Keratinocyte (primary cell): ENCODE results near the gene ATE1. TPM values are rescaled to one million over a fixed set of nuclear protein-coding genes. Genes with fewer than 3 reads are reported as not detected.

Source experiments
- DNase-seq: peaks from one replicate; pipeline ENCODE4 v3.0.0-alpha.2; 2011; ENCODE audit warnings: low read depth, missing footprints, low spot score
- FAIRE-seq: peaks from 2 replicates; lab custom pipeline; 2011; peaks lifted over from hg19 to GRCh38; lab: Jason Lieb, UNC
- H2AFZ ChIP-seq: 2 replicates; pipeline ENCODE4 v1.6.0; 2012; ENCODE audit warnings: low read length, control low read depth, inconsistent platforms; ENCODE audit not compliant: control insufficient read depth
- H3K27ac ChIP-seq: 2 replicates; pipeline ENCODE4 v1.5.1; 2011; ENCODE audit warnings: low read length; ENCODE audit not compliant: control insufficient read depth, insufficient read depth
- H3K27me3 ChIP-seq: 3 replicates; pipeline ENCODE4 v1.6.0; 2011; ENCODE audit warnings: low read length; ENCODE audit not compliant: control insufficient read depth, insufficient read depth; ENCODE audit errors: extremely low read depth
- H3K36me3 ChIP-seq, 2 experiments: 2 replicates in 1 of 2; 3 replicates in 1 of 2; pipeline ENCODE4 v1.5.1; 2011; ENCODE audit warnings: low read length in 2 of 2, mild to moderate bottlenecking in 1 of 2; ENCODE audit not compliant: control insufficient read depth in 2 of 2, insufficient read depth in 2 of 2; ENCODE audit errors: extremely low read depth in 1 of 2
- H3K4me1 ChIP-seq: 3 replicates; pipeline ENCODE4 v1.5.1; 2011; ENCODE audit warnings: low read length; ENCODE audit not compliant: control insufficient read depth, insufficient read depth; ENCODE audit errors: extremely low read depth
- H3K4me2 ChIP-seq: 3 replicates; pipeline ENCODE4 v1.6.0; 2011; ENCODE audit warnings: low read depth, low read length; ENCODE audit not compliant: control insufficient read depth, insufficient read depth; ENCODE audit errors: extremely low read depth
- H3K4me3 ChIP-seq, 3 experiments: fragments of 200-600 bp in 1 of 3; sonication (generic) in 1 of 3; 2 replicates in 2 of 3; 3 replicates in 1 of 3; pipeline ENCODE4 v1.5.1; 2011 to 2016; ENCODE audit warnings: low read length in 3 of 3, mild to moderate bottlenecking in 3 of 3, control low read depth in 2 of 3, inconsistent platforms in 1 of 3, low read depth in 1 of 3, mixed read lengths in 1 of 3, mixed run types in 1 of 3, moderate library complexity in 1 of 3; ENCODE audit not compliant: control insufficient read depth in 2 of 3, insufficient read depth in 2 of 3; ENCODE audit errors: extremely low read depth in 1 of 3
- H3K79me2 ChIP-seq: 2 replicates; pipeline ENCODE4 v1.6.0; 2012; ENCODE audit warnings: low read length; ENCODE audit not compliant: control insufficient read depth, insufficient read depth
- H3K9ac ChIP-seq: 3 replicates; pipeline ENCODE4 v1.6.0; 2011; ENCODE audit warnings: low read length; ENCODE audit not compliant: control insufficient read depth, insufficient read depth; ENCODE audit errors: extremely low read depth
- H3K9me1 ChIP-seq: 3 replicates; pipeline ENCODE4 v1.6.0; 2011; ENCODE audit warnings: low read length; ENCODE audit not compliant: control insufficient read depth, insufficient read depth; ENCODE audit errors: extremely low read depth
- H3K9me3 ChIP-seq: 2 replicates; pipeline ENCODE4 v1.5.1; 2012; ENCODE audit warnings: low read depth, low read length; ENCODE audit not compliant: control insufficient read depth
- H4K20me1 ChIP-seq: 3 replicates; pipeline ENCODE4 v1.6.0; 2011; ENCODE audit warnings: low read length; ENCODE audit not compliant: control insufficient read depth, insufficient read depth; ENCODE audit errors: extremely low read depth
- CTCF ChIP-seq, 3 experiments: IDR thresholded peaks in 1 of 3; conservative IDR thresholded peaks in 1 of 3; optimal IDR thresholded peaks in 1 of 3; 2 replicates in 2 of 3; 3 replicates in 1 of 3; pipeline versions ENCODE3 to v1.5.1; 2011; ENCODE audit warnings: low read length in 3 of 3, mild to moderate bottlenecking in 3 of 3, moderate library complexity in 2 of 3, control low read depth in 1 of 3, inconsistent platforms in 1 of 3; ENCODE audit not compliant: insufficient read depth in 2 of 3; ENCODE audit errors: extremely low read depth in 1 of 3
- EZH2 ChIP-seq: IDR thresholded peaks from one replicate; pipeline ENCODE4 v1.6.1; 2012; ENCODE audit warnings: inconsistent platforms, mild to moderate bottlenecking, low read length, moderate library complexity
- dilution Hi-C: fragments of 300-500 bp; cut with MboI; formaldehyde crosslinking; loops from one replicate; pipeline ENCODE4 v1.7.0; 2020; ENCODE audit warnings: low sequenced_read_pairs; ENCODE audit not compliant: extremely low pct_ligation_motif_present
- polyA plus RNA-seq, 5 experiments: library from polyadenylated mRNA; depleted of rRNA in 3 of 5; stranded (reverse) in 3 of 5; stranded (forward) in 1 of 5; unstranded in 1 of 5; fragments of >200 nt; gene quantifications; 1 replicate in 1 of 5; 2 replicates in 3 of 5; 3 replicates in 1 of 5; pipeline versions ENCODE4 v1.2.1 to v1.2.3, GENCODE V29; 2011 to 2012; ENCODE audit warnings: missing spikeins in 2 of 5, low read depth in 1 of 5, low replicate concordance in 1 of 5

Gene ATE1
- polyA plus RNA-seq, 1 donor (not counting 4 experiments of a cell fraction or from before 2014, with no cell fraction given) = 14.9 TPM

DNA sequence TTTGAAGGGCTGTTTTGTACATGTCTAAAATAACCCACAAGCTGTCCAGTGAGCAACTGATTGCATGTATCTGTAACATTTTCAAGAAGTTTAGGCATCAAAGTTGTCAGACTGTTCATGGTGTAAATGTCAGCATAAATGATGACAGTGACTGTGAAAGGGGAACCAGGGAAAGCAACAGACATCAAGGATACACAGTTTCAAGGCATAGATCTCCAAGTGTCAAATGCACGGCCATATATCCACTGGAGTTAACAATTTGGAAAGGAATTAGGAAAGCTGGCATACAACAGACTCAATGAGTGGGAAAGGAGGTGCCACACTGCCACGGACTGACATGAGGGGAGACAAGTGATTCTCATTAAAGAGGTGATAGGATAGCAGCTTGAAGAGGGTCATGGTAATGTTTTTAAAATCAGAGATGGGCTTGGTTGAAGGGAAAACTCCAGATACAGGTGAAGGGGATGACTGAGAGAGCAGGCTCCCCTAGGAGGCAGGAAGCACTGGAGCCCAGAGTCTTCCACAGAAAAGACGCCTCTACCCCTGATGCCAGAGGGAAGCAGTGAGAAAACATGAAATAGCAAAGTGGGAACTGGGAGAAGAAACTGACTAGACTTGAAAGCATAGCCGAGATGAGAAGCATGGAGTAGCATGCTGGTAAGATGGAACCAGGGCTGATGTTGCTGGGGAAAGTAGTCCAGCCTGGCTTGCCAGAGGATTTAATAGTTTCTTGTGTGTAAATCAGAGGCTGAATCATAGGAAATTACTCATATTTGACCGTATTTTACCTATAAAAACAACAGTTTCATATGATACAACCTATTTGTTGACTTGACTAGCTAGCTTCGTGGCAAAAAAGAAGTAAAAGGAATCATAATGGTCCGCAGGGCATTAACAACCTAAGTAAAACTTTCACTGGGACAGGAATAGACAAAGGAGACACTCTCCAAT is 28.6 kb upstream of the ATE1 start:
- peak; percentile 82 for FAIRE-seq
- H2AFZ ChIP-seq = no peak overlapping the region
- peaks cover 10% of the 10 kb centered on the region for H3K4me1 ChIP-seq
- no peak overlapping the region for H3K9ac ChIP-seq
- dilution Hi-C loops = no loop called here
- H3K4me2 ChIP-seq = peak overlapping the region; percentile 7
- no peaks in the 10 kb centered on the region for H3K9me1 ChIP-seq
- H3K36me3 ChIP-seq = peaks cover 4 to 6% of the 10 kb centered on the region in 2 experiments
- DNase-seq = no peak
- no peaks in the 10 kb centered on the region for H3K27me3 ChIP-seq
- no peaks in the 10 kb centered on the region for H3K9me3 ChIP-seq
- no peak overlapping the region for H3K4me3 ChIP-seq
- H3K79me2 ChIP-seq = no peaks in the 10 kb centered on the region
- H4K20me1 ChIP-seq = no peaks in the 10 kb centered on the region
- TF ChIP-seq EZH2 (no peak), CTCF (optimal IDR thresholded peaks at IDR 0.05 in 1 of 3, IDR thresholded peaks at IDR 0.05 in 1 of 3, conservative IDR thresholded peaks at IDR 0.05 in 1 of 3; ENCODE audit: extremely low read depth in 1 of 3, insufficient read depth in 2 of 3, low read length in 3 of 3) (no peak)
- peak overlapping the region; percentile 31 for H3K27ac ChIP-seq

DNA sequence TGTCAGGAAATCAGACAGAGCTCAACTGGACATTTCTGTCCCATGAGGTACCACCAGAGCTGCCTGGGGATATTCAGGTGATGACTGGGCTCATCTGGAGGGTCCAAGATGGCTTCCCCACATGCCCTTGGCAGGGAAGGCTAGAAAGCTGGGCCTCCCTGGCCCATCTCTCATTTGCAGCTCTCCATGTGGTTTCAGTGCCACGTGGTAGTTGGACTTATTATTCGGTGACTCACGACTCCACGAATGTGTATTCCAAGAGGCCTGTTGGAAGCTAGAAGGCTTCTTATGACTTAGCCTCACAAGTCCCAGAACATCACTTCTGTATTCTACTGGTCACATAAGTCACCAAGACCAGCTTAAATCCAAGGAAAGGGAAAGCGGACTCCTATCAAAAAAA is 24.4 kb upstream of the ATE1 start:
- TF ChIP-seq EZH2 (no peak), CTCF (optimal IDR thresholded peaks at IDR 0.05 in 1 of 3, IDR thresholded peaks at IDR 0.05 in 1 of 3, conservative IDR thresholded peaks at IDR 0.05 in 1 of 3; ENCODE audit: extremely low read depth in 1 of 3, insufficient read depth in 2 of 3, low read length in 3 of 3) (no peak)
- H2AFZ ChIP-seq = no peak overlapping the region
- H3K4me2 ChIP-seq = no peak overlapping the region
- dilution Hi-C loops = no loop called here
- DNase-seq (no peak), FAIRE-seq (no peak)
- H3K4me1 ChIP-seq = peaks cover 10% of the 10 kb centered on the region
- no peaks in the 10 kb centered on the region for H3K9me3 ChIP-seq
- H4K20me1 ChIP-seq = no peaks in the 10 kb centered on the region
- no peaks in the 10 kb centered on the region for H3K9me1 ChIP-seq
- no peaks in the 10 kb centered on the region for H3K27me3 ChIP-seq
- H3K36me3 ChIP-seq = peaks cover 0 to 6% of the 10 kb centered on the region in 2 experiments
- no peak overlapping the region for H3K9ac ChIP-seq
- H3K27ac ChIP-seq = no peak overlapping the region
- H3K4me3 ChIP-seq = no peak overlapping the region
- no peaks in the 10 kb centered on the region for H3K79me2 ChIP-seq
